ENCODE measurements around the gene SLC30A5. TPM values are rescaled to one million over a fixed set of nuclear protein-coding genes. Genes with fewer than 3 reads are reported as not detected.

The SLC30A5 gene
- total RNA-seq: 49.7 and 58.4 TPM in 2 replicates

GRCh38 chr5:69093771-69094482, at the start of gene SLC30A5:
SLC30A5 (plus strand) TSS chr5:69094014; CDS start chr5:69094256, 242 bp downstream.

GRCh38 chr5:69166686-69167492, 73.1 kb downstream of the SLC30A5 start, which contains the start of gene CCNB1:
CCNB1 (plus strand) TSS chr5:69167150; CDS start chr5:69167263, 113 bp downstream.

Other genes with a start within 250 kb of the SLC30A5 start
- 232 and 364 TPM in 2 replicates for gene CCNB1, start 73.1 kb downstream of the SLC30A5 start, total RNA-seq
- 11.6 and 17.9 TPM in 2 replicates for gene CENPH, start 95.6 kb downstream of the SLC30A5 start, total RNA-seq
- gene CDK7, start 140.9 kb downstream of the SLC30A5 start, total RNA-seq: 64.3 and 65.3 TPM in 2 replicates
- 3.9 and 5.8 TPM in 2 replicates for gene CCDC125, start 238.8 kb downstream of the SLC30A5 start, total RNA-seq